ENCODE data around the gene PIM2. TPM values are rescaled to one million over a fixed set of nuclear protein-coding genes. Genes with fewer than 3 reads are reported as not detected.

Gene PIM2
- total and polyA plus RNA-seq, 2 donors from 2014 or later: 8.7 to 29.6 TPM

GRCh38 chrX:48957827-48958634 is 39.2 kb upstream of the PIM2 start:
- no peaks in the 10 kb centered on the region for H3K9me3 ChIP-seq (ENCODE audit: control insufficient read depth in 2 of 3, insufficient read depth in 1 of 3, low read length in 3 of 3)
- H3K4me3 ChIP-seq (ENCODE audit: low read length in 3 of 3): peak overlapping the region; percentile 90 to 94 (median 92)
- FAIRE-seq: peak; percentile 98
- peak overlapping the region in 2 of 3 donors; percentile 86 for H3K9ac ChIP-seq (ENCODE audit: low read length in 3 of 3)
- no peaks in the 10 kb centered on the region for H3K27me3 ChIP-seq (ENCODE audit: control insufficient read depth, insufficient read depth, low read length)
- H3K4me1 ChIP-seq (ENCODE audit: control insufficient read depth in 2 of 3, insufficient read depth in 2 of 3, low read depth in 1 of 3, low read length in 3 of 3): peaks cover 0 to 25% (median 0%) of the 10 kb centered on the region in 3 donors
- peaks cover 0 to 4% (median 0%) of the 10 kb centered on the region in 3 donors for H3K36me3 ChIP-seq (ENCODE audit: control insufficient read depth in 2 of 3, insufficient read depth in 3 of 3, low read length in 3 of 3)
- intact Hi-C loops (cut with DNase I): no loop called here
- H3K27ac ChIP-seq (ENCODE audit: low read depth in 2 of 2, low read length in 2 of 2): peak overlapping the region; percentile 99
- no peak for TF ChIP-seq CTCF (IDR thresholded peaks at IDR 0.05; ENCODE audit: borderline replicate concordance, extremely low read depth, insufficient read depth)
- peak; percentile 97 to 99 (median 98) for DNase-seq

- intact Hi-C loops (cut with DNase I): no loop called here
- no peaks in the 10 kb centered on the region for H3K9me3 ChIP-seq (ENCODE audit: control insufficient read depth in 2 of 3, insufficient read depth in 1 of 3, low read length in 3 of 3)
- peaks cover 0 to 27% (median 0%) of the 10 kb centered on the region in 3 donors for H3K4me1 ChIP-seq (ENCODE audit: control insufficient read depth in 2 of 3, insufficient read depth in 2 of 3, low read depth in 1 of 3, low read length in 3 of 3)
- no peak for TF ChIP-seq CTCF (IDR thresholded peaks at IDR 0.05; ENCODE audit: borderline replicate concordance, extremely low read depth, insufficient read depth)
- no peaks in the 10 kb centered on the region for H3K27me3 ChIP-seq (ENCODE audit: control insufficient read depth, insufficient read depth, low read length)
- H3K4me3 ChIP-seq (ENCODE audit: low read length in 3 of 3): peak within 1 kb of the TSS; percentile 90 to 94 (median 92)
- DNase-seq (peak in 3 of 5 donors; percentile 63 to 91 (median 81)), FAIRE-seq (no peak)
- peak within 1 kb of the TSS; percentile 15 to 86 (median 84) for H3K9ac ChIP-seq (ENCODE audit: low read length in 3 of 3)
- peaks cover 0 to 4% (median 0%) of the 10 kb centered on the region in 3 donors for H3K36me3 ChIP-seq (ENCODE audit: control insufficient read depth in 2 of 3, insufficient read depth in 3 of 3, low read length in 3 of 3)
- peak within 1 kb of the TSS; percentile 99 for H3K27ac ChIP-seq (ENCODE audit: low read depth in 2 of 2, low read length in 2 of 2)
Observed at GRCh38 chrX:48957477-48957826, 38.6 kb upstream of the PIM2 start, which contains the start of gene OTUD5. TSS of gene OTUD5 (minus strand) at chrX:48957607. CDS start at chrX:48957570, 37 bp downstream.

- TF ChIP-seq CTCF (IDR thresholded peaks at IDR 0.05; ENCODE audit: borderline replicate concordance, extremely low read depth, insufficient read depth): no peak
Observed at GRCh38 chrX:48956728-48957414, 38.0 kb upstream of the PIM2 start.

More at GRCh38 chrX:48956728-48957414, 38.0 kb upstream of the PIM2 start:
- DNase-seq: peak in 2 of 5 donors; percentile 50 to 82
- Histone ChIP-seq H3K4me1 (ENCODE audit: control insufficient read depth in 2 of 3, insufficient read depth in 2 of 3, low read depth in 1 of 3, low read length in 3 of 3) (peaks cover 0 to 28% (median 0%) of the 10 kb centered on the region in 3 donors), H3K4me3 (ENCODE audit: low read length in 3 of 3) (peak overlapping the region; percentile 67 to 79 (median 72)), H3K9ac (ENCODE audit: low read length in 3 of 3) (peak overlapping the region; percentile 15 to 71 (median 47)), H3K27ac (ENCODE audit: low read depth in 2 of 2, low read length in 2 of 2) (peak overlapping the region in 1 of 2 donors; percentile 57), H3K36me3 (ENCODE audit: control insufficient read depth in 2 of 3, insufficient read depth in 3 of 3, low read length in 3 of 3) (peaks cover 0 to 4% (median 0%) of the 10 kb centered on the region in 3 donors), H3K27me3 (ENCODE audit: control insufficient read depth, insufficient read depth, low read length) (no peaks in the 10 kb centered on the region), H3K9me3 (ENCODE audit: control insufficient read depth in 2 of 3, insufficient read depth in 1 of 3, low read length in 3 of 3) (no peaks in the 10 kb centered on the region)
- FAIRE-seq: no peak
- intact Hi-C loops (cut with DNase I): no loop called here
